HG02763 (cell line): ENCODE measurements around the gene TNNT3.

Source experiments
- ATAC-seq: cut with Tn5 transposase; IDR thresholded peaks from one replicate; pipeline ENCODE4 v1.9.1; 2021; ENCODE audit warnings: mild to moderate bottlenecking, moderate library complexity; ENCODE audit not compliant: unreplicated experiment

Gene TNNT3

GRCh38 chr11:1949302-1949701 is 29.8 kb downstream of the TNNT3 start:
- ATAC-seq = no peak

- ATAC-seq = no peak
These were observed 30.4 kb downstream of the TNNT3 start for GRCh38 chr11:1949922-1950321.

- no peak for ATAC-seq
These were observed 33.4 kb downstream of the TNNT3 start for GRCh38 chr11:1952806-1953482.

- no peak for ATAC-seq
These were observed 34.2 kb downstream of the TNNT3 start for GRCh38 chr11:1953489-1954266.

- no peak for ATAC-seq
These were observed 38.9 kb downstream of the TNNT3 start for GRCh38 chr11:1958367-1958766.

DNA sequence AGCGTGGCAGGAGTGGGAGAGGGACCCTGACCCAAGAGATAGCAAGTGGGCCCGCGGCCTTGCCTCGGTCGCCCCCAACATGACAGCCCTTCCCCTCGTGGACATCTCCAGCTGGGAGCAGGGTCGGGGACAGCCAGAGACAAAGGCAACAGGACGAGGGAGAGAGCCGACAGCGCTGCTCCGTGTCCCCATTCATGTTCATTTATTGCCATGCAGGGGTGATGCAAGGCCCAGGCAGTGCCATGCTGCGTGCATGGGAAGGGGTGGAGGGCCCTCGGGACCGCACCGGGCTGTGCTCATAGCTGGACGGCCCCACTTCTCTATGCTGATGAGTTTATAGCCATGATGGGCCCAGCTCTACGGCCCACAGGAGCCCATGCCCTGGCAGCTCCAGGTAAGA is 40.3 kb downstream of the TNNT3 start:
- ATAC-seq = no peak

- ATAC-seq = no peak
These were observed 44.4 kb downstream of the TNNT3 start for GRCh38 chr11:1963864-1964263.

- no peak for ATAC-seq
These were observed 44.8 kb downstream of the TNNT3 start for GRCh38 chr11:1964348-1964747.

GRCh38 chr11:1964955-1965354 is 45.5 kb downstream of the TNNT3 start:
- ATAC-seq = no peak

DNA sequence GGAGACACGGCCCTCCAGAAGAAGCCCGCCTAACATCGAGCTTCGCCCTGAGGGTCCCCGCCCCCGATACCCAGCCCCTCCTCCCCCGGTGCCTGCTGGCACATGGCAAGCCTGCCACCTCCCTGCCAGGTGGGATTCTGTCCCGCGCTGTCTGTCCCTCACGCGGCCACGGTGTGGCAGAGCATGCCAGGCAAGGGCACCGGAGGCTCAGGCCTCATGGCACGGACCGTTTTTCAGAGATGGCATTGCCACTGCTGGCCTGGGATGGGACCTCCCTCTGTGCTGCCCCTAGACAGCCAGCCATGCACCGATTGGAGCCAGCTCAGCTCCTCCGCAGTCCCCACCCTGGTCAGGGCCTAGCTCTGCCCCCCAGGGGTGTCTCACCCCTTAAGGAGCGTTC is 47.0 kb downstream of the TNNT3 start:
- no peak for ATAC-seq

- ATAC-seq = no peak
These were observed 48.2 kb downstream of the TNNT3 start for GRCh38 chr11:1967641-1968225.

GRCh38 chr11:1968454-1969002 is 49.0 kb downstream of the TNNT3 start:
- no peak for ATAC-seq

GRCh38 chr11:1969035-1969434 is 49.5 kb downstream of the TNNT3 start:
- no peak for ATAC-seq

GRCh38 chr11:1969776-1970175 is 50.3 kb downstream of the TNNT3 start:
- ATAC-seq = no peak

GRCh38 chr11:1970956-1971355 is 51.5 kb downstream of the TNNT3 start:
- ATAC-seq = no peak

GRCh38 chr11:1975185-1975584 is 55.7 kb downstream of the TNNT3 start:
- no peak for ATAC-seq

DNA sequence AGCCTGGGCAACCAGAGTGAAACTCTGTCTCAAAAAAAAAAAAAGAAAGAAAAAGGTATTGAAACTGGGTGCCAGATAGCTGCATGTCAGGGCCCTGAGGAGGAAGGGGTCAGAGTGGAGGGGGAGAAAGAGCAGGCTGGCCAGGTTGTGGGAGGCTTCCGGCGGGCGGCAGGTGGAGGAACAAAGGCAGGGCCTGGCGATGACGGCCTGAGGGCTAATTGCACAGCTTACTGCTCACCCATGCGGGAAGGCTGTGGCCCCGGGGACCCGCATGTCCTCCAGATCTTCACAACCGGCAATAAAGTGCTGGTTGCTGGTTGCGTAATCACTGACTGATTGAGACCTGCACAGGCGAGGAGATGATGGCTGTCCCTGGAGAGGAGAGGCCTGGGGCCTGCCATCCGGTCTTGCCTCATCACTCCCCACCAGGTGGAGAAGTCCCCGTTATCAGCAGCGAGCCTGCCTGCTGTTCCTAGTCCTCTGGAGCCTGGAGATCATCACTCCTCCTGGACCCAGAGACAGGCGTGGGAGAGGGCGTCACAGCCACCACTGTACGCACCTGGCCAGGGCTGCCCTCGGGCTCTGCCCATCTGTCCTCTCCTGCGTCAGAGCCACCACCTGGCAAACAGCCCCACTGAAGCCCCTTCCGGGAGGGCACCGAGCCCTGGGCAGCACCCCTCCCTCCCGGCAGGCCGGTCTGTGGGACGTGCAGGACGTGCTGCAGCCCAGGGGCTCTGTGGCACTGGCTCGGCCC is 59.4 kb downstream of the TNNT3 start:
- ATAC-seq = no peak

DNA sequence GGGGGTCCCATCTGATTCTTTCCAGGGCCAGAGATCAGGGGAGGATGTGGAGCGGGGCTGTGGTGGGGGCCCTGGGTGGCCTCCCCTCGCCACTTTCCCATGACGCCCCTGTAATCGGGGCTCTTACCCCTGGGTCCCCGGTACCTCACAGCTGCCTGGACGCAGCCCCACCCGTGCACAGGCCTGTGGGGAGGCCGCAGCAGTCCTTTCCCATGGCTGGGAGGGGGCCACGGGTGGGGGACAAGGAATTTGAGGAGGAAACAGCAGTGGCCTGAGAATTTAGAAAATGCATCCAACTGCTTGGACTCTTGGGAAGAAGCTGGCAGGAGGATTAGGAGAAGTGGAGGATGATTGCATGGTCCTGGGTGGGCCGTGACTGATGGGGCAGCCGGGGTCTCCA is 60.1 kb downstream of the TNNT3 start:
- ATAC-seq = no peak

DNA sequence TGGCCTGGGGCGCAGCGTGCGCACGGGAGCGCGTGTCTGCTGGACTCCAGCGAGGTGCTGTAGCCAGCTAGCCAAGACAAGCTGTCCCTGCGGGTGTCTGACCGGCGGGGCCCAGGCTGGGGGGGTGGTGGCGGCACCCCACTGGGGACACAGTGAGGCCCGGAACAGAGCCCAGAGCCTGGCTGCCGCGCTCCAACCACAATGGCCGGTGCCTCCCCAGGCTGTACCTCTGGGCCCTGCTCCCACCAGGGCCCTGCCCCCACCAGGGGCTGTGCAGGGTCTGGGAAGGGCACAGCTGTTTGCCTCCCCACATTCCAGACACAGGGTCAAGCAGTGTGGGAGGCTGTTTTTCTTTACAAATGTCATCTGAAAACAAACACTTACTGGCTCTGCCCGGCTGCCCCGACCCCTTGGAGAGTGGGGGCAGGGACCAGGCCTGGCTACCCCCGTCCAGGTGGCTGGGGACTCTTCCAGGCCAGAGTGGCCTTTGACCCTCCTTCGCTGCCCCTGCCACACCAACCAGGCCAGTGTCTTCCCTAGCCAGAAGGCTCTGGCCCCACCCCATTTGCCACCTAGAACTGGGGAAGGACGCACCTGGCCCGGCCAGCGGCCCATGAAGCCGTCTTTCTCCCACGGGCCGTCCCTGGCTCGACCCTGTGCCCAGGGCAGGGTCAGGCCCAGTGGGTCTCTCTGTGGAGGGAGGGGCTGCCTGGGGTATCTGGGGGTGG is 63.5 kb downstream of the TNNT3 start:
- no peak for ATAC-seq

GRCh38 chr11:1983601-1983961 is 64.1 kb downstream of the TNNT3 start:
- no peak for ATAC-seq

DNA sequence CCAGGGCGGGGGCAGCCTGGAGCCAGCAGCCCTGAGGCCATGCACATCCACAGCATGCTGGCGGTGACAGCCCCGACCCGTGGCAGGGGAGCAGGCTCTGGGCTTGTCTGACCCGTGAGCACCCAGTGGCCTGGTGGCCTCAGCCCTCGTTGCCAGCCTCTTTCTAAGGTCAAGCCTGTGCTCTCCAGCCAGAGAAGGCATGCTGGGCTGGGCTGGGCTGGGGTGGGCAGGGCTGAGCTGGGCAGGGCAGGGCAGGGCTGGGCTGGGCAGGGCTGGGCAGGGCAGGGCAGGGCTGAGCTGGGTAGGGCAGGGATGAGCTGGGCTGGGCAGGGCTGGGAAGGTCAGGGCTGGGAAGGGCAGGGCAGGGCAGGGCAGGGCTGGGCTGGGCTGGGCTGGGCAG is 67.5 kb downstream of the TNNT3 start:
- ATAC-seq = no peak
